Activated CD4-positive, alpha-beta T cell treated with anti-CD3 and anti-CD28 coated beads, Interleukin-2, Interleukin-4, amounts not matched to agents 100 ng/mL and 50 ng/mL, durations not matched to agents 16 hours and 8 hours (primary cell): ENCODE results near the gene ELF2.
A peak's percentile ranks its signal among the peaks of the same experiment; 100 is the strongest.
"Not testable (repeated sequence)": the region's sequence is repeated elsewhere in the genome, so short reads cannot be mapped to it uniquely, and the experiment has no call there.

Experiments used
- DNase-seq: peaks from one replicate; pipeline ENCODE4 v3.0.0-alpha.2; 2020; ENCODE audit warnings: low spot score

ELF2 gene

DNA sequence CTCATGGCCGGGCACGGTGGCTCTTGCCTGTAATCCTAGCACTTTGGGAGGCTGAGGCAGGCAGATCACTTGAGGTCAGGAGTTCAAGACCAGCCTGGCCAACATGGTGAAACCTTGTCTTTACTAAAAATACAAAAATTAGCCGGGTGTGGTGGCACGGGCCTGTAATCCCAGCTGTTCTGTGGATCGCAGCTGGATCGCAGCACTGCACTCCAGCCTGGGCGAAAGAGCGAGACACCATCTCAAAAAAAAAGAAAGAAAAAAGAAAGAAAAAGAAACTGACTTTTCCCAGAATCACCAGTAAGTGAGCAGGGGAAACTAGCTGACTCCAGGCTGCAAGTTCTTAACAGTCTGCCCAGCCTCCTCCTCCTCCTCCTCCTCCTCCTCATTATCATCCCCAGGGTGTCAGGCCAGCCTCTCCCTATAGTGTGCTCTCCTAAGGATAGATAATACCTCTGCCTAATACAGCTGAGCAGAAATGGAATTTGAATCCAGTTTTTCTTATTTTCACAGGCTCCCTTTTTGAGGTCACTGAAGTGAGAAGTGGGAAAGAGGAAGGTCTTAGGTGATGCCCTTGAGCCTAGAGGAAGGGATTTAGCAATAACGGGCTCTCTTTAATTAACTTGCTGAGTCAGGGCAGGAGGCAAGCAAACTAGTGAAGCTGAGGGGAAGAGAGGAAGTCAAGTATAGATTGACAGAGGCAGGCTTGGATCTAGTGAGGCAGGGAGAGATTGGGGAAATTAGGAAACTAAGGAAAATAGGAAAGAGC lies 11.8 kb upstream of the ELF2 start:
- no peak for DNase-seq

DNA sequence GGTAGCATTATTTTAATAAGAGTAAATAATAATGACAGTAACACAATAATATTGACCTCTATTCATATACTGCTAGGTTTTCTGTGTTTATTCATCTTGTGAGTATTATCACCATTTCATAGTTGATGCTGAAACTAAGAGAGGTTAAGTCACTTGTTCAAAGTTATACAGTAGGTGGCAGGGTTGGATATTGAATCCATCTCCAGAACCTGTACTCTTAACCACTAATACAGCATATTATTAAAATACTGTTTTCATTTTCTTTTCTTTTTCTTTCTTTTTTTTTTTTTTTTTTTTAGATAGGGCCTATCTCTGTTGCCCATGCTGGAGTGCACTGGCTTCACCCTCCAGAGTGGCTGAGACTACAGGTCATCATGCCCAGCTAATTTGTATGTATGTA lies 7.1 kb upstream of the ELF2 start:
- no peak for DNase-seq

- peak; percentile 94 for DNase-seq
These were observed 1.0 kb upstream of the ELF2 start for GRCh38 chr4:139177869-139178619.

- peak; percentile 31 for DNase-seq
These were observed 543 bp downstream of the ELF2 start for GRCh38 chr4:139176302-139177048.

DNA sequence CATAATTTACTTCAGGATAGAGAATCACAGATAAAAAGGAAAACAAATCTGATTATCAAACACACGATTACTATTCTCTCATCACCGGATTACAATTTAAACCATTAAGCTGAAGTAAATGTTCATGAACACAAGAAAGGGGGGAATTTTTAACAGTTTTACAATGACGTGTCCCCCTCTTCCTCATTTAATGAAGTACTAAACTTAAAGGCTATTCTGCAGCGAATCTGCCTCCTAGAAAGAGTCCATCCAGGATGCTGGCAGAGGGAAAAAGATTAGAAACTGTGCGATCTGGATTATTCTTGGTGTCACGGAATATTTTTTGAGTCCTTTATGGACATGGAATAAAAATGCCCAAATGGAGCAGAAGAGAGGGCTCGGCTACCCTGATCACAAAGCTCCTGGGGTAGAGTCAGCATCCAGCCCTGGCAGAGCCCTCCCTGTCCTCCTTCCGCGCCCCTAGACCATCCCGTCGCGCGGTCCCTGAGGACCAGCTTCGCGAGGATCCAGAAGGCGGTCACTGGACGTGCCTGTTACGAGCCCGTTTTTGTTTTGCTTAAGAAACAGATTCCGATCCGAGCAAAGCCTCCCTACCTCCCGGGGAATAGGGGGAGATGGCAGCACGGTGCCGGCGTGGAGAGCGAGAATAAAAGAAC lies 1.2 kb downstream of the ELF2 start:
- no peak for DNase-seq

- DNase-seq, result no peak
These were observed 4.9 kb downstream of the ELF2 start for GRCh38 chr4:139171876-139172691.

- no peak for DNase-seq
These were observed 6.1 kb downstream of the ELF2 start for GRCh38 chr4:139170932-139171331.

DNA sequence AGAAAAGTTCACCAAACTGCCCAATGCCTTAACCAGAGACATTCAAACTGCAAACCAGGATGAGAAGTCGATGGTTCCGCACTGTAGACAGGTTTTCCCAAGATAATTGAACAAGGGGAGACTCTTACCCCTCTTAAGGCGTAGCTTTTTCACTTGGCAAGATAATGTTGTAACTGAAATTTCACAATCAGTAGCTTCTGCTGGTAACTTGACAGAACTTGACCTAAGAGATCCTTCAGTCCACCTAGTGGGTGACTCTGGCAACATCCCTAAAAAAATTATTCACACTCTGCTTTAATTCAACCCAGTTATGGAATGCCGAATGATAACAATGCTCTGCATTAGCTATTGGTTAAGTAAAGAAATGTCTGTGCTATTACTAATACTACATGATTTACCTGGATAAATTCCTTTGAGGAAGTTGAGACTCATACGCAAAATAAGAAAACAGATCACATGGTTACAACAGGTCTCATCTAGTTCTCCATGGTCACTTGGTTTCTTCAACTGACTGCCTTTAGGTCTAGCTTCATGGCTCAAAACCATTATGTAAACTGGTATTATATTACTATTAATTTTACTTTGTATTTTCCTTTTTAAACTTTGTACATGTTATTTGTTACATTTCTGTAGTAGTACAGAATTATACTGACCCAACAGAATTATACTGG lies 9.1 kb downstream of the ELF2 start:
- DNase-seq, result no peak

DNA sequence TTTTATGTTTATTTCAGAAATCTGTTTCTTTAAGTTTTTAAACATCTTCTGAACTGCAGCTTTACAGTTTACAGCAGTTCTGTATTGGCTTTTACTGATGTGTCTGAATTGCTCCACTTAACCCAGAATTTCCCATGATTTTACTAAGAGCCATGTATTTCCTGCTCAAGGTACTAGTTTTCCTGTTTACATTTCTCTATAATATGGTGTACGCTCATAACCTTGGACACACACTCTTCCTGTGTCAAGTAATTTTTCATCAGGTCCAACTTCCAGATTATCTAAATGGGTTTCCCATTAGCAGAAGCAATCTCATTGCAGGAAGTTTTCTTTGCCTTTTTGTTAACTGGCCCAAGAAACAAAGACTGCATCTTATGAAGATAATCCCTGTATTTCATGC lies 12.3 kb downstream of the ELF2 start:
- DNase-seq, result no peak

DNA sequence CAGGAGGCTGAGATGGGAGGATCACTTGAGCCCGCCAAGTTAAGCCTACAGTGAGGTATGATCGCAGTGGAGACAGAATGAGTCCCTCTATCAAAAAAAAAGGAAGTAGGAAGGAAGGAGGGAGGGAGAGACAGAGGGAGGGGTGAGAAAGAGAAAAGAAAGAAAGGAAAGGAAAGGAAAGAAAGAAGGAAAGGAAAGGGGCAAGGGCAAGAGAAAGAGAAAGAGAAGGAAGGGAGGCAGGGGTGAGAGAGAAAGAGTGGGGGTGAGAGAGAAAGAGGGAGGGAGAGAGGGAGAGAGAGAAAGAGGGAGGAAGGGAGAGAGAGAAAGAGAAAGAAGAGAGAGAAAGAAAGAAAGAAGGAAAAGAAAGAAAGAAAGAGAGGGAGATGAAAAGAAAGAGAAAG lies 13.2 kb downstream of the ELF2 start:
- DNase-seq, result no peak

GRCh38 chr4:139157977-139158376 lies 19.0 kb downstream of the ELF2 start:
- DNase-seq, result not testable (repeated sequence)

GRCh38 chr4:139154952-139155557 lies 22.0 kb downstream of the ELF2 start:
- no peak for DNase-seq

DNA sequence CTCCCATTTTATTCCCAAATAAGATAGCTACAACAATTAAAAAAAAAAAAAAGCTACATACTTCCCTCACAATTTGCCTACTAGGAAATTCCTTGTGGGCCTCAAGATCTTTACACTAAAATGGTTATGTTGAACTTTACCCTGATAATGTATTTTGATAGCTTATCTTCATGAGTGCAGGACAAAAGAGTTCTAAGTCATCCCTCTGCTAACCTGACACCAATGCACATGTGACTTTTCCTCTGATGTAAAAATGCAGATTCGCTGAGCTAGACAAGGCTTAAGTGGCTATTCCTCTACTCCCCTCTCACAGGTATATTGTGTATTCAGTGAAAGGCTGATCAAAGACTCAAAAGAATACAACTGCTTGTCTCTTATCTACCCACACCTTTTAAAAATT lies 22.5 kb downstream of the ELF2 start:
- DNase-seq, result no peak

GRCh38 chr4:139154134-139154421 lies 22.9 kb downstream of the ELF2 start:
- DNase-seq, result no peak

DNA sequence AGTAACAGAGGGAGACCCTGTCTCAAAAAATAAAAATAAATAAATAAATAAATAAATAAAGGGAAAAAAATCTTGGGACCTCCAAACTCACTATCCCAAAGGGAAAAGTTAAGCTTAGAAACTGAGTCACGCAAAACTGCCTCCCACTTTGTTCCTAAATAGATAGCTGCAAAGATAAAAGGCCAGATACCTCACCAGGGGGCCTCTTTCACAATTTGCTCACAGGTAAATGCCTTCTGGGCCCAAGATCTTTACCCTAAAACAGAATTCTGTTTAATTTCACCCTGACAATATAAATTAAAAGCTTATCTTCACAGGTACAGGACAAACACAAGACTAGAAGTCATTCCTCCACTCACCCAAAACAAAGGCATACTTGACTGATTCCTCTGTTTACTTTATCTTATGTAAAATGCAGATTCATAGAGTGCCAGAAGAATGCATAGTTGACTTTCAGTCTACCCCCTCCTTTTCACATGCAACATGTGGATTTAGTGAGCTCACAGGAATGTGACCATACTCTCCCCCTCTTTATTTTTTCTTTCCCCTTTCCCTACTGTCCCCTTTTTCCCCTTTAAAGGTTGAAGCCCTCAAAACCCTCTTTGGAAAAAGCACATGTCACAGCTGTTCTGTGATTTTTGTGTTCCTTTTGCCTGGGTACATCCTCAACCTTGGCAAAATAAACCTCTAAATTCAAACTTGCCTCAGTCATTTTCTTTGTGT lies 23.4 kb downstream of the ELF2 start:
- DNase-seq, result no peak

- DNase-seq, result no peak
These were observed 24.8 kb downstream of the ELF2 start for GRCh38 chr4:139152249-139152648.

DNA sequence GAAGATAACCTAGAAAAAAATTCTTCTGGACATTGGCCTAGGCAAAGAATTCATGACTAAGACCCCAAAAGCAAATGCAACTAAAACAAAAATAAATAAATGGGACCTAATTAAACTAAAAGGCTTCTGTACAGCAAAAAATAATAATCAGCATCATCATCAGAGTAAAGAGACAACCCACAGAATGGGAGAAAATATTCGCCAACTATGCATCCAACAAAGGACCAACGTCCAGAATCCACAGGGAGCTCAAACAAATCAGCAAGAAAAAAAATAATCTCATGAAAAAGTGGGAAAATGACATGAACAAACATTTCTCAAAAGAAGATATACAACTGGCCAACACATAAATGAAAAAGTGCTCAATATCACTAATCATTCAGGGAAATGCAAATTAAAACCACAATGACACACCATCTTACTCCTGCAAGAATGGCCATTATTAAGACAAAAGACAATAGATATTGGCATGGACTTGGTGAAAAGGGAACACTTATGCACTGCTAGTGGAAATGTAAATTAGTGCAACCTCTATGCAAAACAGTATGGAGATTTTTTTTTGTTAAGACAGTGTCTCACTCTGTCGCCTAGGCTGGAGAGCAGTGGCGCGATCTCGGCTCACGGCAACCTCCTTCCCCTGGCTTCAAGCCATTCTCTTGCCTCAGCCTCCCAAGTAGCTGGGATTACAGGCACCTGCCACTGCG lies 29.9 kb downstream of the ELF2 start:
- DNase-seq, result no peak

- DNase-seq, result no peak
These were observed 31.5 kb downstream of the ELF2 start for GRCh38 chr4:139145552-139145932.

DNA sequence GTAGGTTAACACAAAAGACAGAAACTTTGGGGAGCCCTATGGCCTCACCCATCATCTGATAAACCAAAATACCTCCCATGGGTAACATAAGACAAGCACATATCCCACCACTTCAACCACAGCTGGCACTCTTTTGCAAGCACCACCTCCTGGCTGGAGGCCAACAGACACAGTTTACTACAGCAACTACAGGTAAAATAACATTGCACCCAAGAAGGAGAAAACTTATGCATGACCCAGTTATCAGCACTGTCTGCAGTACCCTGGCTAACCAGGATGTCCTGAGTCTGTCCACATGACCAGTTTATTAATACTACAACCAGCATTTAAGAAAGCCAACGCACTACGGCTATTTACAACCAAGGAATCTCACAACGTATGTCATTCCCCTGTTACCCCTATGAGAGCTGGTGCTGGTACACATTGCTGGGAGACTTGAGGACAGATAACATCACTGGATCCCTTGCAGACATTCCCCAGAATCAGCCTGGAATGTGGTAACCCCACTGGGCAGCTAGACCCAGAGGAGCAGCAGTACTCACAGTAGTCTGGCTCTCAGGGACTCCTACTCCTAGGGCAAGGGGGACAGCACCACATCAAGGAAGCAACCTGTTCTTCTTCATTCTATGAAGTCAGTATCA lies 32.0 kb downstream of the ELF2 start:
- no peak for DNase-seq
